GM12865 (cell line): ENCODE results near the gene MAK.
A peak's percentile ranks its signal among the peaks of the same experiment; 100 is the strongest.
"Not testable (repeated sequence)": the region's sequence is repeated elsewhere in the genome, so short reads cannot be mapped to it uniquely, and the experiment has no call there.

ENCODE experiments used
- DNase-seq: peaks from one replicate; pipeline ENCODE4 v3.0.0; 2010; ENCODE audit warnings: low read depth
- H3K4me3 ChIP-seq: 2 replicates; pipeline ENCODE4 v1.5.1; 2011; ENCODE audit warnings: mild to moderate bottlenecking, low read depth, low read length, control low read depth
- TF ChIP-seq, protein P1 (sequence below): IDR thresholded peaks from 2 replicates; pipeline ENCODE4 v1.5.1; 2011; ENCODE audit warnings: low read length, control low read depth, low read depth, inconsistent platforms; ENCODE audit not compliant: insufficient read depth; ENCODE audit errors: missing control alignments

Gene MAK

GRCh38 chr6:10771371-10771894 lies 66.9 kb downstream of the MAK start:
- TF ChIP-seq, protein P1, sequence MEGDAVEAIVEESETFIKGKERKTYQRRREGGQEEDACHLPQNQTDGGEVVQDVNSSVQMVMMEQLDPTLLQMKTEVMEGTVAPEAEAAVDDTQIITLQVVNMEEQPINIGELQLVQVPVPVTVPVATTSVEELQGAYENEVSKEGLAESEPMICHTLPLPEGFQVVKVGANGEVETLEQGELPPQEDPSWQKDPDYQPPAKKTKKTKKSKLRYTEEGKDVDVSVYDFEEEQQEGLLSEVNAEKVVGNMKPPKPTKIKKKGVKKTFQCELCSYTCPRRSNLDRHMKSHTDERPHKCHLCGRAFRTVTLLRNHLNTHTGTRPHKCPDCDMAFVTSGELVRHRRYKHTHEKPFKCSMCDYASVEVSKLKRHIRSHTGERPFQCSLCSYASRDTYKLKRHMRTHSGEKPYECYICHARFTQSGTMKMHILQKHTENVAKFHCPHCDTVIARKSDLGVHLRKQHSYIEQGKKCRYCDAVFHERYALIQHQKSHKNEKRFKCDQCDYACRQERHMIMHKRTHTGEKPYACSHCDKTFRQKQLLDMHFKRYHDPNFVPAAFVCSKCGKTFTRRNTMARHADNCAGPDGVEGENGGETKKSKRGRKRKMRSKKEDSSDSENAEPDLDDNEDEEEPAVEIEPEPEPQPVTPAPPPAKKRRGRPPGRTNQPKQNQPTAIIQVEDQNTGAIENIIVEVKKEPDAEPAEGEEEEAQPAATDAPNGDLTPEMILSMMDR: no peak
- DNase-seq: no peak
- no peak overlapping the region for H3K4me3 ChIP-seq

DNA sequence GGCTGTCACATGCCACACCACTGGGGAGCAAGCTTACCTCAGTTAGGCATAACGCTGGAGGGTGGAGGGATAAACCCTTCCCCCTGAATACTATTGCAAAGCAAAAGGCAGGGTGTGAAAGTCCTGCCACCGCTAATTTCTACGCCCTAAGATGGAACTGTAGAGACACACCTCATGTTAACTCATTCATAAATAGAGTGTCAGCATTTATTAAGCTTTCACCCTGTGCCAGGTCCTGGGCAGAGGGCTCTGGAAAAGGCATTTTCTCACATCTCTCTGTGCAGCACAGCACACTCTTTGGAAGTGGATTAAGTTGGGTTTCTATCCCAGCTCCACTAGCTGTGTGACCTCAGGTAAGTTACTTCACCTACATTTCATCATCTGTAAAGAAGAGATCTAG lies 68.9 kb downstream of the MAK start:
- TF ChIP-seq, protein P1: no peak
- no peak for DNase-seq
- no peak overlapping the region for H3K4me3 ChIP-seq

- DNase-seq: no peak
- TF ChIP-seq, protein P1: no peak
- no peak overlapping the region for H3K4me3 ChIP-seq
Measured at GRCh38 chr6:10763006-10763405, 75.3 kb downstream of the MAK start.

- H3K4me3 ChIP-seq: no peak overlapping the region
Measured at GRCh38 chr6:10759884-10760329, 78.4 kb downstream of the MAK start.

GRCh38 chr6:10759312-10759839 lies 79.0 kb downstream of the MAK start:
- peak; percentile 49 for DNase-seq
- TF ChIP-seq, protein P1: peak; percentile 52
- H3K4me3 ChIP-seq: no peak overlapping the region

More at GRCh38 chr6:10759884-10760329, 78.4 kb downstream of the MAK start:
- TF ChIP-seq, protein P1: no peak
- DNase-seq: no peak

DNA sequence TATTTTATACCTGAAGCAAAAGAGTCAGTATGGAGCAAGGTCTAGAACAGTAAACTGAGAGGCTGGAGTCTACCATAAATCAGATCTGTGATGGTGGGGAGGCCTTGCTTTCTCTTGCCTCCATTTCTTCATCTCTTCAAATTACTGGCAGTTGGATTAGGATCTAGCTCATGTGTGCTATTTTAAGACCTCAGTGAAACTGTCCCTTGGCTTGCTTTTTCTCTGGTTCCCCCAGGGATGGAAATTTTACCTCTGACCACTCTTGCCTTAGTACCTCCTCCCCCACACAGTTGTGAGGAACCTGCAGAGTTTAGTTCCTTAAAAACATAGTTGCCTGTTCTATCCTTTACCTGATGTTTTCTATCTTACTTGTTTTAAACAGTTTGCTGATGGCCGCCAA lies 82.3 kb downstream of the MAK start:
- no peak for DNase-seq
- no peak overlapping the region for H3K4me3 ChIP-seq
- TF ChIP-seq, protein P1: no peak

DNA sequence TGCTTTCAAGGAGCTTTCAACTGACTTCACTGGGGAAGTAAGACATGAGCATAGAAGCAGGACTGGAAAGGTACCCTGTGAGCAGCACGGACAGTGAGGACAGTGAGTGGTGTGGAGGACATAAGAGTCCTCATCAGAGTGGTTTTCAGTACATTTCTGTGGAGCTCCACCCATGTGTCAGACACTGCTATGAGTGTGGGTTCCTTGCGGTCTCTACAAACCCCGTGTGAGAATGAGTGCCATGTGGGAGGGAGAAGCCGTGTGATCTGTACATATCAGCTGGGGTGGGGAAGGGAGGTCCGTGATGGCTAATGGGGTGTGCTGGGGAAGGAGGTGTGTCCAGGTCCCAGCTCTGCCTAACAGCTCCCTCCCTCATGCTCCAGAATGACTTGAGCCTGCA lies 86.6 kb downstream of the MAK start:
- not testable (repeated sequence) for H3K4me3 ChIP-seq, DNase-seq

DNA sequence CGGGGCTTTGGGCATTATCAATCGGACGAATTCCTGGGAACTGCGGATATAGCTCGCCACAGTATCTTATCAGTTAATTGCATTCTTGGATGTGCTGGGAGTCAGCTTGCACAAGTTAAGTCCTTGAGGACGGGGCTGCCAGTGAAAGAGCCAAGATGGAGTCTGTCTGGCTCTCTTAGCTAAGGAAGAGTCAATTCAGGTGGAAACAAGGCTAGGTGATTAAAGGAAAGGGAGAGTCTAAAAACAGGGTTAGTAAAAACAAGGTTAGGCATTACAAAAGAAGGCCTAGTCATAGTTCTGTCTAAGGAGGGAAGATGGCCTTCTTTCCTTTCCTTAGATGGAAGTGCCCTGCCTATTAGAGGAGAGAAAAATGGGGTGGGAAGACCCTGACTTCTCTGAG lies 87.8 kb downstream of the MAK start:
- DNase-seq, H3K4me3 ChIP-seq: not testable (repeated sequence)
